Measurements from ENCODE around the gene MRGPRF. TPM values are rescaled to one million over a fixed set of nuclear protein-coding genes. Genes with fewer than 3 reads are reported as not detected.

MRGPRF gene
- polyA plus RNA-seq, 3 donors: 20.9 to 24.6 (median 22.7) TPM

Other genes with a start within 250 kb of the MRGPRF start
- 10 to 100 TPM; 34.9 to 39.6 (median 35.0) TPM for gene CPT1A, start 171.3 kb downstream of the MRGPRF start, polyA plus RNA-seq (ENCODE audit: insufficient read length in 3 of 3)
- 10 to 100 TPM; 60.9 to 81.6 (median 69.6) TPM for gene MRPL21, start 109.4 kb downstream of the MRGPRF start, polyA plus RNA-seq (ENCODE audit: insufficient read length in 3 of 3)
- 10 to 100 TPM; 12.3 to 15.7 (median 12.4) TPM for gene IGHMBP2, start 109.4 kb downstream of the MRGPRF start, polyA plus RNA-seq (ENCODE audit: insufficient read length in 3 of 3)
- gene MRGPRD, start 32.3 kb downstream of the MRGPRF start, polyA plus RNA-seq (ENCODE audit: insufficient read length in 3 of 3): not detected
- 10 to 100 TPM; 12.1 to 14.2 (median 13.6) TPM for gene TPCN2, start 35.7 kb upstream of the MRGPRF start, polyA plus RNA-seq (ENCODE audit: insufficient read length in 3 of 3)
- under 1 TPM; 0.41 to 0.54 (median 0.43) TPM for gene SMIM38, start 142.7 kb upstream of the MRGPRF start, polyA plus RNA-seq (ENCODE audit: insufficient read length in 3 of 3)